ENCODE data around the gene MRPL11. TPM values are rescaled to one million over a fixed set of nuclear protein-coding genes. Genes with fewer than 3 reads are reported as not detected.

Gene MRPL11
- total RNA-seq, 1 experiment from 2014 or later, result 86.7 TPM

GRCh38 chr11:66428933-66429332 lies 9.7 kb downstream of the MRPL11 start:
- Histone ChIP-seq H3K27me3 (no peaks in the 10 kb centered on the region), H3K9me3 (replicated peaks) (no peaks in the 10 kb centered on the region), H3K4me3 (no peak overlapping the region), H3K4me1 (no peaks in the 10 kb centered on the region), H3K27ac (no peak overlapping the region), H3K36me3 (no peaks in the 10 kb centered on the region)
- no peak for DNase-seq

DNA sequence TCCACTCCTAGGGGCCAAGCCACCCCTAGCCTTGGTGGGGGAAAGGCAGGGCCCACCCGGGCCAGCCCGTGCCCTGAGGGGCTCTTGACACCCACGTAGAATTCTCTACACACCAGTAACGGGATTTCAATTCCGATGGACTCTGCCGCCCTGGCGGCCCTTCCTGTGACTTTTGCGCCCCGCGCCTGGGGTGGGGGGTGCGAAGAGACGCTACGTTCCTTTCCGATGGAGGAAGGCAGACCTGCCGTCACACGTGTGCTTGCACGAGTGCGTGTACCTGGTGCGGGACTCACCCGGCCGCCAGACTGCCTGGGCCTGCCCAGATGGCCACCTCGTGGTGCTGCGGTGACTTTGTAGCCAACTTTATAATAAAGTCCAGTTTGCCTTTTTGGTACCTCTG lies 12.3 kb downstream of the MRPL11 start:
- no peak for DNase-seq
- Histone ChIP-seq H3K9me3 (replicated peaks) (no peaks in the 10 kb centered on the region; the same call in 1 of the 2 replicates), H3K36me3 (no peaks in the 10 kb centered on the region), H3K27me3 (no peaks in the 10 kb centered on the region), H3K4me1 (no peaks in the 10 kb centered on the region), H3K27ac (no peak overlapping the region), H3K4me3 (no peak overlapping the region)

GRCh38 chr11:66421492-66422205 lies 17.0 kb downstream of the MRPL11 start:
- H3K9me3 ChIP-seq (replicated peaks), result no peaks in the 10 kb centered on the region; the same call in 1 of the 2 replicates
- no peak overlapping the region for H3K27ac ChIP-seq
- no peak overlapping the region for H3K4me3 ChIP-seq
- H3K27me3 ChIP-seq, result no peaks in the 10 kb centered on the region
- no peaks in the 10 kb centered on the region for H3K4me1 ChIP-seq
- H3K36me3 ChIP-seq, result no peaks in the 10 kb centered on the region
- DNase-seq, result peak; percentile 85 to 93

- H3K9me3 ChIP-seq (replicated peaks), result no peaks in the 10 kb centered on the region; the same call in 1 of the 2 replicates
- no peaks in the 10 kb centered on the region for H3K4me1 ChIP-seq
- H3K27me3 ChIP-seq, result no peaks in the 10 kb centered on the region; the same call in 1 of the 2 replicates
- H3K36me3 ChIP-seq, result no peaks in the 10 kb centered on the region
- H3K4me3 ChIP-seq, result no peak within 1 kb of the TSS
- no peak within 1 kb of the TSS for H3K27ac ChIP-seq
- DNase-seq, result no peak
These were observed 17.8 kb downstream of the MRPL11 start, which contains the start of gene NPAS4 for GRCh38 chr11:66420671-66421476. NPAS4 (plus strand) TSS chr11:66421035; CDS start chr11:66421180, 145 bp downstream.

DNA sequence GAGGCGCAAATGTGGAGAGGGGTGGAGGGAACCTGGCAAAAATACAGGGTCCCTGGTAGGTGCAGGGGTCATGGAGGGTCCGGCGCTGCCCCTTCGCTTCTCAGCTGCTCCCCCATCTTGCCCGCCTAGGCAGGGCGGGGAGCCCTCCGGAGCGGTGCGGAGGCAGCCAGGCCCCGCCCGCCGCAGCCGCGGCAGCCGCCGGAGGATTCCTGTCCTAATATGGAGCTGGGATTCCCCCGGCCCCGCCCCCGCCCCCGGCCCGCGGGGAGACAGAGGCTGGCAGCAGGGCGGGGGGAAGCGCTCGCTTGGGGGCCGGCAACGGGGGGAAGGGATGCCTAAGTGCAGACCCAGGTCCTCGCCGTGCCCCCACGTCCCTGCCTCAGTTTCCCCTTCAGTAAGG lies 18.8 kb downstream of the MRPL11 start:
- H3K4me1 ChIP-seq, result no peaks in the 10 kb centered on the region
- no peak overlapping the region for H3K27ac ChIP-seq
- H3K36me3 ChIP-seq, result no peaks in the 10 kb centered on the region
- DNase-seq, result no peak
- no peaks in the 10 kb centered on the region; the same call in 1 of the 2 replicates for H3K27me3 ChIP-seq
- no peak overlapping the region for H3K4me3 ChIP-seq
- no peaks in the 10 kb centered on the region; the same call in 1 of the 2 replicates for H3K9me3 ChIP-seq (replicated peaks)

DNA sequence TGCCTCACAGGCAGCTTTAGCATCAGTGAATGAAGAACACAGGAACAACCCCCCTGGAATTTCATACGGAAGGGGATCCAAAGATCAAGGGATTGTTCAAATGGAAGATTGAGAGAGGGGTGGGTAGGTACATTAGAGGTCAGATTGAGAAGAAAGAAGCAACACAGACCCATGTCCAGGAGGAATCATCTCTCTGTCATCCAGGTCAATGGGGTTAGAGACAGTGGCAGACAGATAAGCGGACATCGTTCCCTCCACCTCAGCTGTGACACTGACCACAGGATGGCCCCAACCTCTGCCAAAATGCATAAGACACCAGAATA lies 19.7 kb downstream of the MRPL11 start:
- Histone ChIP-seq H3K4me3 (no peak overlapping the region), H3K4me1 (no peaks in the 10 kb centered on the region), H3K36me3 (no peaks in the 10 kb centered on the region), H3K27ac (no peak overlapping the region), H3K27me3 (no peaks in the 10 kb centered on the region; the same call in 1 of the 2 replicates), H3K9me3 (replicated peaks) (no peaks in the 10 kb centered on the region; the same call in 1 of the 2 replicates)
- no peak for DNase-seq

DNA sequence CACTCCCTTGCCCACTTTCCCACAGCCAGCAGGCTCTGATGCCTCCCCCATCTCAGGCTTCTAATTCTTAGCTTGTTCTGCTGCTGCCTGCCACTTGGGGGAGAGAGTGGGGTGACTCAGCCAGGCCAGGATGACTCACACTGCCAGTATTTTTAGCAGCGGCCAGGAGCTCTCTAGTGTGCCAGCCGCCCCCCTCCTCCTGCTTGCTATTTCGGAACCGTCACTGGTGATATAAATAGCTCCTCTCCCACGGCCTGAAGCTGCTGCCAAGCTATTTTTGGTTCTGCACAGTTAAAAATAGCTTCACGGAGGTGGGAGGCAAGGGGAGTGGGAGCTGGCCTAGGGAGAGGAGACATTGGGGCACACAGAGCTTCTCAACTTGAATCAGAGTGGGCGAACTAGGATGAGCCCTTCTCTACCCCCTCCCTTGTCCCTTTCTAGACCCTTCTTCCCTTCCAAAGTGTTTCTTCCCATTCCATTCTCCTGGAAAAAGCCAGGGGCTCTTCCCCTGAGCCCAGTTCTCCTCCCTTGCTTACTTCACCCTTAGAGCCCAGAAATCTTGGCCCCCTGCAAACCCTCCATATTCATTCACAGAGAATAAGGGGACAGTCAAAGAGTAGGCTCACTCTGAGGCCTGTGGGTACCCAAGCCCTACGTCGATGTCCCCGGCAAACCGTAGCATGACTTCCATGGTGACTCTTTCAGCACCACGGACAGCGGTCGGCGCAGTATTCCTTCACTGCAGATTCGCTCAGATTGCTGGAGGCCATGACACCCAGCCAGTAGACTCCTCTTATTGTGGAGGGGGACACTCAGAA lies 20.3 kb downstream of the MRPL11 start:
- Histone ChIP-seq H3K36me3 (no peaks in the 10 kb centered on the region), H3K4me3 (no peak overlapping the region), H3K4me1 (no peaks in the 10 kb centered on the region), H3K9me3 (replicated peaks) (no peaks in the 10 kb centered on the region; the same call in 1 of the 2 replicates), H3K27me3 (no peaks in the 10 kb centered on the region; the same call in 1 of the 2 replicates), H3K27ac (no peak overlapping the region)
- peak; percentile 73 to 76 for DNase-seq

- no peak for DNase-seq
- Histone ChIP-seq H3K27ac (no peak overlapping the region), H3K9me3 (replicated peaks) (no peaks in the 10 kb centered on the region; the same call in 1 of the 2 replicates), H3K4me3 (no peak overlapping the region), H3K4me1 (no peaks in the 10 kb centered on the region), H3K36me3 (no peaks in the 10 kb centered on the region), H3K27me3 (no peaks in the 10 kb centered on the region; the same call in 1 of the 2 replicates)
These were observed 21.6 kb downstream of the MRPL11 start for GRCh38 chr11:66417000-66417399.

DNA sequence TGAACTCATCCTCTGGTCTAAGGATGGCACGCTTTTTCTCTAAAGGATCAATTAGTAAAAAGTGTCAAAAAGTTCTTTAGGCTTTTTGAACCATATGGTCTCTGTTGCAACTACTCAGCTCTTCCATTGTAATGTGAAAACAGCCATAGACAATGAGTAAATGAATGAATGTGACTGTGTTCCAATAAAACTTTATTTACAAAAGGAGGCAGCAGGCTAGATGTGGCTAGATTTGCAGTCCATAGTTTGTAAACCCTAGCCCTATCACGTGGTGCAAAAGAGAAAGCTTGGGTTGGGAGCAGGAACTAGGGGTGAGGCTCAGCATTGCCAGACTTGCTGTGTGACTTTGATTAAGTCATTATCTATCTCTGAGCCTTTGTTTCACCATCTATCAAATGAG lies 23.2 kb downstream of the MRPL11 start:
- H3K4me3 ChIP-seq, result no peak overlapping the region
- DNase-seq, result no peak

DNA sequence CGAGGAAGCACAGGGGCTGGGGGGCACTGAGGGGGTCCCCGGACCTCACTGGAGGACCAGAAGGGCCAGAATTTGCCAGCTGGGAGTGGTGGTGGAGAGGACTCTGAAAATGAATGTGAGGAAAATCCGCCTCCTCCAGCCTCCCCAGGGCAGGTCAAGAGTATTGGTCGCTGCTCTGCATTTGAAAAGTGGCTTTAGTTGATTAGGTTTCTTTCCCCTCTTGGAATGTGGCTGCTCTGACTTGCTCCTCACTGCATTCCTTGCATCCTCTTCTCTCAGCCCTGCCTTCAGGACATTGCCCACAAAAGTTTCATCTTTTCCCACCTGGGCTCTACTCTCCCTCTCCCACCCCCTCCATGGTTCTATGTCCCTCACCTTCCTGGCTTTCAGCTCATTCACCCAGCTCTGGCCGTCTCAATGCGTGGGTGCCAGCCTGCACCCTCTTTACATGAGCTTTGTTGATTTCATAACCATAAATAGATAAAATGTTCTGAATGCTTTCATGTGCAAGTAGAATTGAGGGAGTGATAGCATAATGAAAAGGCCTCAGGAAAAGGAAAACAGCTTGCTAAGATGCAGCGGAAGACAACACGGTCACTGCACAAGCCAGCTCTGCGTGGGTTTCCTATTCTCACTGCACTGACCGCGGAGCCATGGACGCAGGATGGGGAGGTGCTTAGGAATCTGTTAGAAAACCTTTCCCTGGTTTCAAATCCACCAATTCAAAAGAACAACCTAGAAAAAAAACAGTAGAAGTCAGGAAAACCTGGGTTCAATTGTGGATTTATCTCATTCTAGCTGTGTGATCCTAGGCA lies 24.3 kb downstream of the MRPL11 start:
- Histone ChIP-seq H3K4me1 (no peaks in the 10 kb centered on the region), H3K9me3 (replicated peaks) (no peaks in the 10 kb centered on the region), H3K27me3 (peaks cover 4% of the 10 kb centered on the region; the same call in 1 of the 2 replicates), H3K27ac (no peak overlapping the region), H3K4me3 (no peak overlapping the region), H3K36me3 (no peaks in the 10 kb centered on the region)
- no peak for DNase-seq

More for the DNA sequence above, 23.2 kb downstream of the MRPL11 start:
- H3K27me3 ChIP-seq, result no peaks in the 10 kb centered on the region; the same call in 1 of the 2 replicates
- no peaks in the 10 kb centered on the region for H3K4me1 ChIP-seq
- H3K27ac ChIP-seq, result no peak overlapping the region
- no peaks in the 10 kb centered on the region for H3K36me3 ChIP-seq
- H3K9me3 ChIP-seq (replicated peaks), result no peaks in the 10 kb centered on the region

GRCh38 chr11:66413167-66413566 lies 25.5 kb downstream of the MRPL11 start:
- peaks cover 4% of the 10 kb centered on the region; the same call in 1 of the 2 replicates for H3K27me3 ChIP-seq
- no peaks in the 10 kb centered on the region for H3K36me3 ChIP-seq
- no peaks in the 10 kb centered on the region for H3K9me3 ChIP-seq (replicated peaks)
- H3K27ac ChIP-seq, result no peak overlapping the region
- no peak overlapping the region for H3K4me3 ChIP-seq
- DNase-seq, result no peak
- no peaks in the 10 kb centered on the region for H3K4me1 ChIP-seq

GRCh38 chr11:66412110-66412509 lies 26.5 kb downstream of the MRPL11 start:
- H3K36me3 ChIP-seq, result no peaks in the 10 kb centered on the region
- H3K27me3 ChIP-seq, result peaks cover 8% of the 10 kb centered on the region; the same call in 1 of the 2 replicates
- H3K4me1 ChIP-seq, result no peaks in the 10 kb centered on the region
- no peak overlapping the region for H3K27ac ChIP-seq
- DNase-seq, result no peak
- no peak overlapping the region for H3K4me3 ChIP-seq
- no peaks in the 10 kb centered on the region for H3K9me3 ChIP-seq (replicated peaks)

DNA sequence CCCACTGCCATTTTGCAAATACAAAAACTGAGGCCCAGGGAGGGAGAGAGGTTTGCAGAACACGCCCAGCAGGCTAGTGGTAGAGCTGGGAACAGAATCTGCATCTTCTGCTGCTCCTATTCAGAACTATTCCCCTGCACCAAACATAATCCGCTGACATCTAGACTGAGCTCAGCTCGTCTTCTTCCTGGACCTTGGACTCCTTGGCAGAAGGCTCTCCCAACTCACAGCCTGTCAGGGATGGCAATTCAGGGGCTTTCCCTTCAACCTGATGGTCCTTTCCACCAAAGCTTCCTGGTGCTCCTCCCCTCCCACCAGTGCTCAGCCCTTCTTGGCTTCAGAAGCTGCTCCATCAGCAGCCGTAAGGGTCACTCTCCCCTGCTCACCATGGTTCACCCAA lies 27.3 kb downstream of the MRPL11 start:
- H3K4me3 ChIP-seq, result no peak overlapping the region
- H3K9me3 ChIP-seq (replicated peaks), result no peaks in the 10 kb centered on the region
- DNase-seq, result no peak
- H3K36me3 ChIP-seq, result no peaks in the 10 kb centered on the region
- H3K27me3 ChIP-seq, result peaks cover 10% of the 10 kb centered on the region
- no peaks in the 10 kb centered on the region for H3K4me1 ChIP-seq
- no peak overlapping the region for H3K27ac ChIP-seq

DNA sequence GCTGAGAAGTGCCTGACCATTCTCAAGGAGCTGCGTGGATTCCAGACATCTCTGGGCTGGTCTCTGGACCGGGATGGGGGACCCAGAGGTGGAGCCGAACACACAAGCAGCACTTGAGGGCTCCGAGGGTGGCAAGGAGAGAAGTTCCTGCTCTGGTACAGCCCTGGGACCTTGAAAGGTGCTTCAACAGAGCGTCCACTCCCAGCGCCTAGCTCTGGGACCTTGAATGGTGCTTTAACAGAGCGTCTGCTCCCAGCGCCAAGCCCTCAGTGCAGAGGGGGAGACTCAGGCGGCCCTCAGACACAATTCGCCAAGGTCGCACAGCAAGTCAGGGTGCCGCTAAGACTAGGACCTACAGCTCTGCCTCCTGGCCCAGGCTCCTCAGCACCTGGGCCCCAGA lies 28.5 kb downstream of the MRPL11 start:
- no peak for DNase-seq
- Histone ChIP-seq H3K27me3 (peaks cover 12% of the 10 kb centered on the region; the same call in 1 of the 2 replicates), H3K27ac (no peak overlapping the region), H3K4me1 (no peaks in the 10 kb centered on the region), H3K4me3 (no peak overlapping the region), H3K36me3 (no peaks in the 10 kb centered on the region), H3K9me3 (replicated peaks) (no peaks in the 10 kb centered on the region)
